B cell (primary cell): ENCODE results near the gene APLF. TPM values are rescaled to one million over a fixed set of nuclear protein-coding genes. Genes with fewer than 3 reads are reported as not detected.
"Not testable (repeated sequence)": the region's sequence is repeated elsewhere in the genome, so short reads cannot be mapped to it uniquely, and the experiment has no call there.

Experiments
- ATAC-seq: fragments of 200-7000 bp; cut with Tn5 transposase; one replicate; pipeline ENCODE4 v1.10.0; 2021; ENCODE audit warnings: low read depth, mild to moderate bottlenecking, moderate number of reproducible peaks, moderate library complexity
- CTCF ChIA-PET: fragments of 350-600 bp; sonication (Branson Sonifier 250); formaldehyde crosslinking; loops from one replicate; lab custom pipeline; 2021; ENCODE audit warnings: antibody characterized with exemption, inconsistent platforms; lab: Charles Lee
- POLR2A ChIA-PET: fragments of 350-600 bp; sonication (Branson Sonifier 250); formaldehyde crosslinking; loops from one replicate; lab custom pipeline; 2021; ENCODE audit warnings: antibody characterized with exemption; lab: Charles Lee
- DNase-seq: peaks from one replicate; pipeline ENCODE4 v3.0.0; 2013
- H2AFZ ChIP-seq: 2 replicates; pipeline ENCODE4 v1.6.1; 2012; ENCODE audit warnings: mild to moderate bottlenecking, low read depth, low read length; ENCODE audit not compliant: insufficient read depth, poor library complexity, severe bottlenecking
- H3K27ac ChIP-seq, 2 donors: 1 replicate in 1 of 2; 2 replicates in 1 of 2; pipeline ENCODE4 v1.5.1; 2012 to 2013; ENCODE audit warnings: low read length in 2 of 2, mild to moderate bottlenecking in 2 of 2, moderate library complexity in 1 of 2
- H3K27me3 ChIP-seq, 4 experiments: fragments of 200-600 bp in 1 of 4; sonication (generic) in 1 of 4; replicated peaks in 1 of 4; 1 replicate in 2 of 4; 2 replicates in 2 of 4; pipeline versions ENCODE4 v1.6.1 to v1.7.0; 2013 to 2016; ENCODE audit warnings: low read length in 3 of 4, mild to moderate bottlenecking in 2 of 4, mixed read lengths in 1 of 4, moderate library complexity in 1 of 4; ENCODE audit not compliant: insufficient read depth in 4 of 4, control insufficient read depth in 3 of 4; ENCODE audit errors: control extremely low read depth in 1 of 4
- H3K36me3 ChIP-seq, 2 experiments: replicated peaks in 1 of 2; 1 replicate in 1 of 2; 2 replicates in 1 of 2; pipeline versions ENCODE4 v1.6.1 to v1.7.1; 2013; ENCODE audit warnings: low read length in 1 of 2; ENCODE audit not compliant: insufficient read depth in 2 of 2, control insufficient read depth in 1 of 2; ENCODE audit errors: control extremely low read depth in 1 of 2, extremely low read depth in 1 of 2
- H3K4me1 ChIP-seq, 2 donors: fragments of 200-600 bp in 1 of 2; sonication (generic) in 1 of 2; 1 replicate in 1 of 2; 2 replicates in 1 of 2; pipeline versions ENCODE4 v1.5.1 to v1.6.1; 2013 to 2017; ENCODE audit warnings: low read length in 2 of 2; ENCODE audit not compliant: control insufficient read depth in 2 of 2, insufficient read depth in 2 of 2
- H3K4me2 ChIP-seq: replicated peaks from 2 replicates; pipeline ENCODE3; 2012; ENCODE audit warnings: mild to moderate bottlenecking, low read depth, low read length; ENCODE audit not compliant: poor library complexity, severe bottlenecking
- H3K4me3 ChIP-seq, 5 experiments: fragments of 200-600 bp in 1 of 5; sonication (generic) in 1 of 5; 1 replicate in 3 of 5; 2 replicates in 2 of 5; pipeline versions ENCODE4 v1.5.1 to v1.7.0; 2011 to 2016; ENCODE audit warnings: low read length in 4 of 5, mild to moderate bottlenecking in 4 of 5, low read depth in 2 of 5, control low read depth in 1 of 5, moderate library complexity in 1 of 5; ENCODE audit not compliant: insufficient read depth in 1 of 5; ENCODE audit errors: control extremely low read depth in 1 of 5, extremely low read depth in 1 of 5
- H3K79me2 ChIP-seq: fragments of 200-600 bp; sonication (generic); one replicate; pipeline ENCODE4 v1.6.0; 2016; ENCODE audit warnings: low read length; ENCODE audit not compliant: control insufficient read depth, insufficient read depth
- H3K9ac ChIP-seq: fragments of 200-600 bp; sonication (generic); 2 replicates; pipeline ENCODE4 v1.6.1; 2017; ENCODE audit warnings: mild to moderate bottlenecking, low read length, moderate library complexity
- H3K9me3 ChIP-seq, 3 donors: one replicate each; pipeline versions ENCODE4 v1.6.1 to v1.7.1; 2013; ENCODE audit warnings: low read length in 2 of 3; ENCODE audit not compliant: control insufficient read depth in 2 of 3, insufficient read depth in 1 of 3; ENCODE audit errors: control extremely low read depth in 1 of 3
- H4K20me1 ChIP-seq: 2 replicates; pipeline ENCODE4 v1.6.0; 2012; ENCODE audit warnings: mild to moderate bottlenecking, low read length; ENCODE audit not compliant: insufficient read depth, control insufficient read depth, poor library complexity, severe bottlenecking
- H3K27ac Mint-ChIP-seq: one replicate; pipeline ENCODE4 v1.8.0; 2021; ENCODE audit warnings: mixed read lengths
- H3K27me3 Mint-ChIP-seq: one replicate; pipeline ENCODE4 v1.8.0; 2021; ENCODE audit warnings: mixed read lengths
- H3K4me1 Mint-ChIP-seq: one replicate; pipeline ENCODE4 v1.8.0; 2021; ENCODE audit warnings: mixed read lengths
- H3K4me3 Mint-ChIP-seq: one replicate; pipeline ENCODE4 v1.8.0; 2021; ENCODE audit warnings: mixed read lengths
- H3K9me3 Mint-ChIP-seq: one replicate; pipeline ENCODE4 v1.8.0; 2022; ENCODE audit warnings: mixed read lengths; ENCODE audit not compliant: insufficient read depth
- EZH2 ChIP-seq: IDR thresholded peaks from 2 replicates; pipeline ENCODE4 v1.6.1; 2012; ENCODE audit warnings: borderline replicate concordance, low read depth, mild to moderate bottlenecking, moderate library complexity, low read length; ENCODE audit not compliant: insufficient read depth, poor library complexity, severe bottlenecking
- WGBS: methylation state at CpG from one replicate; pipeline ENCODE4 v1.1.5; 2013; ENCODE audit warnings: missing lambda C conversion rate; ENCODE audit not compliant: insufficient coverage; 5-methylcytosine and 5-hydroxymethylcytosine counted together
- intact Hi-C: fragments of 100-400 bp; cut with micrococcal nuclease; formaldehyde crosslinking; loops from one replicate; pipeline ENCODE4 v1.10.0; 2022
- polyA plus RNA-seq: library from polyadenylated mRNA; depleted of rRNA; stranded (reverse); fragments of >200 nt; gene quantifications from 2 replicates; pipeline ENCODE4 v1.2.3, GENCODE V29; 2012
- total RNA-seq, 2 donors: library from RNA; stranded (reverse); fragments of 120-200 nt in 1 of 2; gene quantifications; 1 replicate in 1 of 2; 2 replicates in 1 of 2; pipeline versions ENCODE4 v1.2.3 to v1.2.4, GENCODE V29; 2013 to 2022
- TF ChIP-seq, protein P1 (sequence below): fragments of 200-600 bp; IDR thresholded peaks from one replicate; pipeline ENCODE4 v1.8.0; 2022; ENCODE audit warnings: antibody characterized with exemption, mild to moderate bottlenecking

APLF gene
- total and polyA plus RNA-seq, 2 donors (not counting 1 experiment from before 2014, with no cell fraction given) = 1.3 to 6.3 TPM

DNA sequence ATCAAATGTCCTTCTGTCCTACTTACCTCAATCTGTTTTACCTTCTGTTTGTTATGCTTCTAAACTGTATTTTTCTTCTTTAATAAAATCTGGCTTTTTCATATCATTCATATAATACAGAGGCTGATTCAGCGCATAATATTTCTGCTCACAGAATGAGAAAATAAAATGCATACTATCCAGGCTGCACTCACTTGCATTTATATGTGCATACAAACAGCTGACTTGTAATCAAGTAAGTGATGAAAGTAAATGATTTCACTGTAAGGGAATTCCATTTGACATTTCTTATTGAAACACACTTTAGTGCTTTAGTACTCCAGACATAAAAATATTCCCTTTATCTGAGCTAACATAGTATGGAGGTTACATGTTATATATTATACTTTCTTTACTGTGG, 100.7 kb downstream of the APLF start:
- CTCF ChIA-PET = no interaction called here
- H3K9me3 Mint-ChIP-seq = no peaks in the 10 kb centered on the region
- POLR2A ChIA-PET = no interaction called here
- TF ChIP-seq EZH2 = no peak
- TF ChIP-seq, protein P1, sequence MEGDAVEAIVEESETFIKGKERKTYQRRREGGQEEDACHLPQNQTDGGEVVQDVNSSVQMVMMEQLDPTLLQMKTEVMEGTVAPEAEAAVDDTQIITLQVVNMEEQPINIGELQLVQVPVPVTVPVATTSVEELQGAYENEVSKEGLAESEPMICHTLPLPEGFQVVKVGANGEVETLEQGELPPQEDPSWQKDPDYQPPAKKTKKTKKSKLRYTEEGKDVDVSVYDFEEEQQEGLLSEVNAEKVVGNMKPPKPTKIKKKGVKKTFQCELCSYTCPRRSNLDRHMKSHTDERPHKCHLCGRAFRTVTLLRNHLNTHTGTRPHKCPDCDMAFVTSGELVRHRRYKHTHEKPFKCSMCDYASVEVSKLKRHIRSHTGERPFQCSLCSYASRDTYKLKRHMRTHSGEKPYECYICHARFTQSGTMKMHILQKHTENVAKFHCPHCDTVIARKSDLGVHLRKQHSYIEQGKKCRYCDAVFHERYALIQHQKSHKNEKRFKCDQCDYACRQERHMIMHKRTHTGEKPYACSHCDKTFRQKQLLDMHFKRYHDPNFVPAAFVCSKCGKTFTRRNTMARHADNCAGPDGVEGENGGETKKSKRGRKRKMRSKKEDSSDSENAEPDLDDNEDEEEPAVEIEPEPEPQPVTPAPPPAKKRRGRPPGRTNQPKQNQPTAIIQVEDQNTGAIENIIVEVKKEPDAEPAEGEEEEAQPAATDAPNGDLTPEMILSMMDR = no peak
- Histone ChIP-seq H3K4me3 (no peak overlapping the region), H3K27me3 (no peaks in the 10 kb centered on the region), H3K27ac (no peak overlapping the region), H2AFZ (no peak overlapping the region), H3K36me3 (no peaks in the 10 kb centered on the region), H3K9ac (no peak overlapping the region), H3K79me2 (no peaks in the 10 kb centered on the region), H3K4me2 (no peak overlapping the region), H3K4me1 (no peaks in the 10 kb centered on the region), H4K20me1 (no peaks in the 10 kb centered on the region), H3K9me3 (no peaks in the 10 kb centered on the region)
- no peaks in the 10 kb centered on the region for H3K27me3 Mint-ChIP-seq
- DNase-seq = no peak
- WGBS = no CpG with 5 or more reads among the region's 1 CpG
- no peak for ATAC-seq
- H3K4me3 Mint-ChIP-seq = no peak overlapping the region
- intact Hi-C loops = loop anchor here (10.0 kb wide), 1 partner anchor 63 kb away; no protein-coding TSS in a partner anchor
- no peaks in the 10 kb centered on the region for H3K4me1 Mint-ChIP-seq
- no peak overlapping the region for H3K27ac Mint-ChIP-seq

DNA sequence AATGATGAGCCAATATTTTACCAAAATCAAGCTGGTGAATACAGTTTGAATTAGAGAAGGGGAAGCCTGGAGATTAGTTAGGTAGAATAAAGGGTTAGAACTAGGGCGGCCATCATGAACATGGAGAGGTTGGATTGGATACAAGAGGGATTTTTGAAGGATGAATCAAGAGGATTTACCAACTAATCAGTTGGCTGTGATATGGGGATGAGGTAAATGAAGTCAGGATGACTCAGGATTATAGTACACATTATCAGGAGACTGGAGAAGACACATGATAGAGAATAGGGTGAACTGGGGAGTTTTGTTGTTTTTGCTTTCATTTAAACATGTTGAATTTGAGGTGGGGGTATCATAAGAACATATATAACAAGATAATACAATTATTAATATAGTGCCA, 102.2 kb downstream of the APLF start:
- no peaks in the 10 kb centered on the region for H3K27me3 Mint-ChIP-seq
- ATAC-seq (no peak), DNase-seq (no peak)
- intact Hi-C loops = loop anchor here (10.0 kb wide), 1 partner anchor 65 kb away; no protein-coding TSS in a partner anchor
- no peaks in the 10 kb centered on the region for H3K9me3 ChIP-seq
- H3K4me1 Mint-ChIP-seq = no peaks in the 10 kb centered on the region
- H3K27ac ChIP-seq = no peak overlapping the region
- H3K9ac ChIP-seq = no peak overlapping the region
- H2AFZ ChIP-seq = no peak overlapping the region
- TF ChIP-seq, protein P1 = no peak
- no peak for TF ChIP-seq EZH2
- no peak overlapping the region for H3K4me2 ChIP-seq
- no peak overlapping the region for H3K4me3 Mint-ChIP-seq
- H3K36me3 ChIP-seq = no peaks in the 10 kb centered on the region
- no peaks in the 10 kb centered on the region for H3K27me3 ChIP-seq
- 100% methylated on average over 1 of the region's 1 CpG for WGBS
- H3K4me1 ChIP-seq = no peaks in the 10 kb centered on the region
- H3K79me2 ChIP-seq = no peaks in the 10 kb centered on the region
- no peak overlapping the region for H3K27ac Mint-ChIP-seq
- ChIA-PET POLR2A (no interaction called here), CTCF (no interaction called here)
- no peaks in the 10 kb centered on the region for H3K9me3 Mint-ChIP-seq
- no peaks in the 10 kb centered on the region for H4K20me1 ChIP-seq
- no peak overlapping the region for H3K4me3 ChIP-seq

DNA sequence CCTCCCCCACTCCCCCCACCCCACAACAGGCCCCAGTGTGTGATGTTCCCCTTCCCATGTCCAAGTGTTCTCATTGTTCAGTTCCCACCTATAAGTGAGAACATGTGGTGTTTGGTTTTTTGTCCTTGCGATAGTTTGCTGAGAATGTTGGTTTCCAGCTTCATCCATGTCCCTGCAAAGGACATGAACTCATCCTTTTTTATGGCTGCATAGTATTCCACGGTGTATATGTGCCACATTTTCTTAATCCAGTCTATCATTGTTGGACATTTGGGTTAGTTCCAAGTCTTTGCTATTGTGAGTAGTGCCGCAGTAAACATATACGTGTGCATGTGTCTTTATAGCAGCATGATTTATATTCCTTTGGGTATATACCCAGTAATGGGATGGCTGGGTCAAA, 103.0 kb downstream of the APLF start:
- WGBS = no CpG with 5 or more reads among the region's 4 CpGs
- POLR2A ChIA-PET, H3K4me1 Mint-ChIP-seq: not testable (repeated sequence)

More for the DNA sequence above, 103.0 kb downstream of the APLF start:
- H3K9ac ChIP-seq, H3K4me3 ChIP-seq, H3K79me2 ChIP-seq, CTCF ChIA-PET, H3K27me3 Mint-ChIP-seq, H3K9me3 ChIP-seq, H3K27me3 ChIP-seq, H3K27ac Mint-ChIP-seq, H3K36me3 ChIP-seq, H2AFZ ChIP-seq, H3K4me3 Mint-ChIP-seq, H3K4me1 ChIP-seq, H3K27ac ChIP-seq, H3K4me2 ChIP-seq, ATAC-seq, H3K9me3 Mint-ChIP-seq, intact Hi-C loops, DNase-seq, H4K20me1 ChIP-seq: not testable (repeated sequence)
